Measurements from ENCODE around the gene ZNF140. TPM values are rescaled to one million over a fixed set of nuclear protein-coding genes. Genes with fewer than 3 reads are reported as not detected.

ZNF140 gene
- total and polyA plus RNA-seq, 2 of the 13 experiments (the other 11 are each of a cell fraction or from before 2014, with no cell fraction given), result 8.7 to 13.5 TPM

GRCh38 chr12:133080368-133081158, at the start of gene ZNF140 (continued):
- peak; percentile 52; the same call in 1 of the 2 replicates for TF ChIP-seq JUN (CRISPR knock-in tag; IDR thresholded peaks at IDR 0.05)
- TF ChIP-seq ZNF256 (CRISPR knock-in tag; conservative IDR thresholded peaks at IDR 0.05), result peak; percentile 7; the same call in 1 of the 2 replicates
- no peak for TF ChIP-seq ZNF530 (CRISPR knock-in tag; IDR thresholded peaks at IDR 0.05; ENCODE audit: low read depth)
- no peak for TF ChIP-seq HNRNPUL1 (IDR thresholded peaks at IDR 0.05; ENCODE audit: low read depth, low read length)
- TF ChIP-seq NFYB (CRISPR knock-in tag; IDR thresholded peaks at IDR 0.05), result peak; percentile 63
- TF ChIP-seq ZSCAN9 (CRISPR knock-in tag; IDR thresholded peaks at IDR 0.05; ENCODE audit: borderline replicate concordance), result no peak
- TF ChIP-seq ZSCAN5A (CRISPR knock-in tag; IDR thresholded peaks at IDR 0.05; ENCODE audit: borderline replicate concordance), result no peak
- TF ChIP-seq SALL1 (CRISPR knock-in tag; IDR thresholded peaks at IDR 0.05), result peak; percentile 61
- peak; percentile 90 for TF ChIP-seq YEATS4 (CRISPR knock-in tag; IDR thresholded peaks at IDR 0.05; ENCODE audit: borderline replicate concordance)
- TF ChIP-seq THRA (CRISPR knock-in tag; IDR thresholded peaks at IDR 0.05; ENCODE audit: borderline replicate concordance), result 0 out of 2 replicates have a peak, but pooled peaks have one; percentile 13
- TF ChIP-seq ATF2 (CRISPR knock-in tag; IDR thresholded peaks at IDR 0.05), result peak; percentile 78
- TF ChIP-seq MAZ (IDR thresholded peaks at IDR 0.05; ENCODE audit: borderline replicate concordance, low read depth, low read length), result peak; percentile 86
- peak; percentile 60; the same call in 1 of the 2 replicates for TF ChIP-seq MAZ (CRISPR knock-in tag; IDR thresholded peaks at IDR 0.05; ENCODE audit: low read depth)
- TF ChIP-seq ZBTB14 (CRISPR knock-in tag; IDR thresholded peaks at IDR 0.05), result peak; percentile 34
- TF ChIP-seq U2AF1 (optimal IDR thresholded peaks at IDR 0.05; ENCODE audit: low read depth, low read length), result peak; percentile 25
- no peak; the same call in 1 of the 2 replicates for TF ChIP-seq KLF12 (CRISPR knock-in tag; IDR thresholded peaks at IDR 0.05; ENCODE audit: borderline replicate concordance)
- peak; percentile 92 for TF ChIP-seq PHF8 (CRISPR knock-in tag; IDR thresholded peaks at IDR 0.05)
- TF ChIP-seq HNRNPLL (IDR thresholded peaks at IDR 0.05; ENCODE audit: low read depth, low read length, poor library complexity, severe bottlenecking), result peak; percentile 72
- 0 out of 2 replicates have a peak, but pooled peaks have one; percentile 34 for TF ChIP-seq PITX1 (CRISPR knock-in tag; IDR thresholded peaks at IDR 0.05)
- TF ChIP-seq MTA1 (CRISPR knock-in tag; IDR thresholded peaks at IDR 0.05; ENCODE audit: borderline replicate concordance), result peak; percentile 48; the same call in 1 of the 2 replicates
- no peak for TF ChIP-seq RARA (CRISPR knock-in tag; IDR thresholded peaks at IDR 0.05)
- peak; percentile 92; the same call in 1 of the 2 replicates for TF ChIP-seq ZNF639 (CRISPR knock-in tag; conservative IDR thresholded peaks at IDR 0.05)

Measured in HepG2 (cell line).